Sigmoid colon (tissue), 4 donors: ENCODE measurements around the gene AP3B1.

Experiments used
- CTCF ChIP-seq, 4 experiments: fragments of 450-650 bp in 3 of 4; fragments of 200-600 bp in 1 of 4; IDR thresholded peaks; one replicate each; pipeline ENCODE4 v1.5.1; 2016 to 2019; ENCODE audit warnings: antibody characterized with exemption in 4 of 4, mild to moderate bottlenecking in 3 of 4, moderate library complexity in 2 of 4
- EP300 ChIP-seq, 4 donors: sonication (generic); formaldehyde crosslinking; IDR thresholded peaks; one replicate each; pipeline ENCODE4 v1.6.1; 2017; ENCODE audit warnings: antibody characterized with exemption in 4 of 4
- POLR2A ChIP-seq, 2 donors: fragments of 450-650 bp; IDR thresholded peaks; one replicate each; pipeline ENCODE4 v1.6.1; 2016; ENCODE audit warnings: antibody characterized with exemption in 2 of 2, mild to moderate bottlenecking in 2 of 2, moderate library complexity in 2 of 2

- TF ChIP-seq POLR2A (IDR thresholded peaks at IDR 0.05) (no peak), CTCF (IDR thresholded peaks at IDR 0.05) (no peak), EP300 (IDR thresholded peaks at IDR 0.05) (no peak)
Observed at GRCh38 chr5:78237911-78238310, 56.6 kb downstream of the AP3B1 start.
